T-helper 1 cell treated with Interleukin-12 subunit alpha and Interleukin-12 subunit beta and Interleukin-4 antibody, amounts not matched to agents 30 μg/mL and 1 μg/mL, for 36 hours (primary cell): ENCODE results near the gene TOP3A.

Experiments
- H3K27ac Mint-ChIP-seq: one replicate; pipeline ENCODE4 v1.8.0; 2021; ENCODE audit warnings: mild to moderate bottlenecking, mixed read lengths
- H3K27me3 Mint-ChIP-seq: one replicate; pipeline ENCODE4 v1.8.0; 2021; ENCODE audit warnings: low read depth, mixed read lengths
- H3K36me3 Mint-ChIP-seq: one replicate; pipeline ENCODE4 v1.8.0; 2021; ENCODE audit warnings: low read depth, mixed read lengths
- H3K4me1 Mint-ChIP-seq: one replicate; pipeline ENCODE4 v1.8.0; 2021; ENCODE audit warnings: low read depth, mixed read lengths
- H3K4me3 Mint-ChIP-seq: one replicate; pipeline ENCODE4 v1.8.0; 2021; ENCODE audit warnings: mild to moderate bottlenecking, moderate library complexity, mixed read lengths
- H3K9me3 Mint-ChIP-seq: one replicate; pipeline ENCODE4 v1.8.0; 2021; ENCODE audit warnings: mixed read lengths

Gene TOP3A

DNA sequence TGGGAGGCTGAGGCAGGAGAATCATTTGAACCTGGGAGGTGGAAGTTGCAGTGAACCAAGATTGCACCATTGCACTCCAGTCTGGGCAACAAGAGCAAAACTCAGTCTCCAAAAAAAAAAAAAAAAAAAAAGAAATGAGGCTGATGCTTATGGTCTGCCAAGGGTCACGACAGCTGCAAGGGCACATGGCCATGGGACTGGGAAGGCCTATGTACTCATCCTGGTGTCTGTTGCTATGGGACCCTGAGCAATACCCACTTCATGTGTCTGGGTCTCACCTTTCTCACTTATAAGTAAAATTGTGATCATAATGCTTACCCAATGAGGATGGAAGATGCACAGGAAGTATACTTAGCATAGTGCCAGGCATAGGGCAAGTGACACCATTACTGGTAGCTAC lies 37.7 kb downstream of the TOP3A start:
- Mint-ChIP-seq H3K27me3 (no peaks in the 10 kb centered on the region), H3K4me3 (no peak overlapping the region), H3K4me1 (no peaks in the 10 kb centered on the region), H3K9me3 (no peaks in the 10 kb centered on the region), H3K27ac (no peak overlapping the region), H3K36me3 (peaks cover 18% of the 10 kb centered on the region)

DNA sequence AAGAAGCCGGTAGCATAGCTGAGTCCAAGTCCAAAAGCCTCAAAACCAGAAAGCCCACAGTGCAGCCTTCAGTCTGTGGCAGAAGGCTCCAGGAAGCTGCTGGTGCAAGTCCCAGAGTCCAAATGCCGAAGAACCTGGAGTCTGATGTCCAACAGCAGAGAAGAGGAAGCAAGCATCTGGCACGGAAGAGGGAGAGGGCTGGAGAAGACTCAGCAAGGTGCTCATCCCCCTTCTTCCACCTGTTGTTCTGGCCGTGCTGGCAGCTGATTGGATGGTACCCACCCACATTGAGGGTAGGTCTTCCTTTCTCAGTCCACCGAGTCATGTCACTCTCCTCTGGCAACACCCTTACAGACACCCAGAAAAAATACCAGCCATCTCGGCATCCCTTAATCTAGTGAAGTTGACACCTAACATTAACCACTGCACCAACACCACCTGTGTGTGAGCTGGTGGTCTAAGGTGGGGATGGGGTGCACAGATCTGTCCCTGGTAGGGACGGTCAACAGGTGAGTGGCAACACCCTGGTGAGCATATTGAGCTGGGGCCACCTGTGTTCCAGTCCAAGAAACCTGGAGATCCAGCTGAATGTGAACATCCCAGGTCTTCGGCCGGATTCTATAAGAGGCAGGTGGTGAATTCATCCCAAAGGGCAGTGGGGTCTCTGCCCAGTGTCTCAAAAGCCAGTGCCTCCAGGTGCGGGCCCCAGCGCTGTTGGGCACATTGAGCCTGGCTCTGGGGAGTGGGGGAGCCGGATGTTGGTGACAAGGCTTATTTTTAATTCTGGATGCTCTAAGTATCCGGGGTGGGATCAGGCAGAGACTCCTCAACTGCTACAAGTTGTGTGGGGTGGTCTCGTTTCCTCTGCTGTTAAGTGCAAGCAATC lies 44.5 kb downstream of the TOP3A start:
- Mint-ChIP-seq H3K9me3 (no peaks in the 10 kb centered on the region), H3K27ac (no peak overlapping the region), H3K4me1 (peaks cover 3% of the 10 kb centered on the region), H3K36me3 (peaks cover 7% of the 10 kb centered on the region), H3K27me3 (no peaks in the 10 kb centered on the region), H3K4me3 (no peak overlapping the region)

GRCh38 chr17:18267927-18268711 lies 46.7 kb downstream of the TOP3A start:
- peaks cover 3% of the 10 kb centered on the region for H3K4me1 Mint-ChIP-seq
- H3K4me3 Mint-ChIP-seq: no peak overlapping the region
- H3K27me3 Mint-ChIP-seq: no peaks in the 10 kb centered on the region
- H3K27ac Mint-ChIP-seq: no peak overlapping the region
- H3K9me3 Mint-ChIP-seq: no peaks in the 10 kb centered on the region
- peaks cover 9% of the 10 kb centered on the region for H3K36me3 Mint-ChIP-seq

DNA sequence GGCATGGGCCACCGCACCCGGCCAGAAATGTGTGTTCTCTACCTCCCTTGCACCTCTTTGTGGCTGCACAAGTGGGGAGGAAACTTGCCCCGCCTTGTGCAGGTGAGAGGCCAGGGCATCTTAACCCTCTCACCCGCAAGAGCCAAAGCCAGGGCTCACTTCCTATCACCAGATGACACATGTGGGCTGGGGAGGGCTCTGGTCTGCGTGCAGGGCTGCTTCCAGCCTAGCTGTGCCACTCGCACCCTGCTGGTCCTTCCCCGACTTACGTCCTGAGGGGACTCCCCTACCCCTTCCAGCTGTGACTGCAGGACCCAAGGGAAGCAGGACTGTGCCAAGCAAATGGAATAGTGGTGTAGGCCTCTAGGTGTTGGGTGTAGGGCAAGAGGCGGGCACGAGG lies 47.4 kb downstream of the TOP3A start:
- Mint-ChIP-seq H3K9me3 (no peaks in the 10 kb centered on the region), H3K27ac (no peak overlapping the region), H3K4me3 (no peak overlapping the region), H3K36me3 (peaks cover 8% of the 10 kb centered on the region), H3K27me3 (no peaks in the 10 kb centered on the region), H3K4me1 (peaks cover 3% of the 10 kb centered on the region)

DNA sequence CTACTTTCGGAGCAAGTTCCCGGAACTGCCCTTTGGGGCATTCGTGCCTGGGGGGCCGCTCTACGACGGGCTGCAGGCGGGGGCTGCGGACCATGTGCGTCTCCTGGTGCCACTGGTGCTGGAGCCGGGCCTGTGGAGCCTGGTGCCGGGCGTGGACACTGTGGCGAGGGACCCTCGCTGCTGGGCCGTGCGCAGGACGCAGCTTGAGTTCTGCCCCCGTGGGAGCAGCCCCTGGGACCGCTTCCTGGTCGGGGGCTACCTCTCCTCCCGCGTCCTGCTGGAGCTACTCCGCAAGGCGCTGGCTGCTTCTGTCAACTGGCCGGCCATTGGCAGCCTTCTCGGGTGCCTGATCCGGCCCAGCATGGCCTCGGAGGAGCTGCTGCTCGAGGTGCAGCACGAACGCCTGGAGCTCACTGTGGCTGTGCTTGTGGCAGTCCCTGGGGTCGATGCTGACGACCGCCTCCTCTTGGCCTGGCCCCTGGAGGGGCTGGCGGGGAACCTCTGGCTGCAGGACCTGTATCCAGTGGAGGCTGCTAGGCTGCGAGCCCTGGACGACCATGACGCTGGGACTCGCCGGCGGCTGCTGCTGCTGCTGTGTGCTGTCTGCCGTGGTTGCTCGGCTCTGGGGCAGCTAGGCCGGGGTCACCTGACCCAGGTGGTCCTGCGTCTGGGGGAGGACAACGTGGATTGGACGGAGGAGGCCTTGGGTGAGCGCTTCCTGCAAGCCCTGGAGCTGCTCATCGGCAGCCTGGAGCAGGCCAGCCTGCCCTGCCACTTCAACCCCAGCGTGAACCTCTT lies 50.7 kb downstream of the TOP3A start:
- Mint-ChIP-seq H3K27ac (no peak overlapping the region), H3K9me3 (no peaks in the 10 kb centered on the region), H3K4me3 (no peak overlapping the region), H3K4me1 (peaks cover 17% of the 10 kb centered on the region), H3K27me3 (no peaks in the 10 kb centered on the region), H3K36me3 (peaks cover 3% of the 10 kb centered on the region)

DNA sequence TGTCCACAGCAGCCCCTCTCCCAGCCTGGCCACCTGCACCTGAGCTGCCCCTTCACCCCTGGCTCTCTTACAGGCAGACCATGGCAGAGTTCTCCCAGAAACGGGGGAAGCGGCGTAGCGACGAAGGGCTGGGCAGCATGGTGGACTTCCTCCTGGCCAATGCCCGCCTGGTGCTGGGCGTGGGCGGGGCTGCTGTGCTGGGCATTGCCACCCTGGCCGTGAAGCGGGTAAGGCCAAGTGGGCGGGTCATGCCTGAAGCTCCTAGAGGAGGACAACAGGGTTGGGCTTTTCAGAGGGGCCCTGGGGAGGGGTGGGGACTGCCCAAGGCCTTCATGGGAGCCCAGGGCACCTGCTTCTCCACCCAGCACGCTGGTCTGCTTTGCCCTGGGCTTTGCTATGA lies 52.2 kb downstream of the TOP3A start:
- H3K27me3 Mint-ChIP-seq: no peaks in the 10 kb centered on the region
- no peak overlapping the region for H3K27ac Mint-ChIP-seq
- no peak overlapping the region for H3K4me3 Mint-ChIP-seq
- H3K9me3 Mint-ChIP-seq: no peaks in the 10 kb centered on the region
- peaks cover 6% of the 10 kb centered on the region for H3K36me3 Mint-ChIP-seq
- peaks cover 23% of the 10 kb centered on the region for H3K4me1 Mint-ChIP-seq

DNA sequence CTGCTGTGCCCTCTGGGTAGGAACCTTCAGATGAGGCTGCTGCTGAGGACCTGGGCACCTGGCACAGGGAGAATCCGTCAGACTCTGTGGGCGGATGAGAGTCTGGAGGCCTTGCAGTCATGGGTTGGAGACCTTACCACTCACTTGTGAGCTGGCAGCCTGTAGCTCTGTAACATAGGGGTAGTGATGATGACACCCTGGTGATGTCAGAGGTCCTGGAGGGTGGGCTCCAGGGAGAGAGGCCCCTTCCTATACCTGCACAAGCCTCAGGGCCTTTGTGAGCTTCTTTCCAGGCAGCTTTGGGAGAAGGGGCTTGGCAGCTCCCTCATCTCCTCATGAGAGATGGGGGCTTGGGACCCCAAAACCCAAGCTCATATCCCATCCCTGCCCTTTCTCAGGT lies 52.7 kb downstream of the TOP3A start:
- Mint-ChIP-seq H3K9me3 (no peaks in the 10 kb centered on the region), H3K27ac (peak overlapping the region; percentile 45), H3K4me1 (peaks cover 27% of the 10 kb centered on the region), H3K27me3 (no peaks in the 10 kb centered on the region), H3K36me3 (peaks cover 9% of the 10 kb centered on the region), H3K4me3 (peak overlapping the region; percentile 76)

DNA sequence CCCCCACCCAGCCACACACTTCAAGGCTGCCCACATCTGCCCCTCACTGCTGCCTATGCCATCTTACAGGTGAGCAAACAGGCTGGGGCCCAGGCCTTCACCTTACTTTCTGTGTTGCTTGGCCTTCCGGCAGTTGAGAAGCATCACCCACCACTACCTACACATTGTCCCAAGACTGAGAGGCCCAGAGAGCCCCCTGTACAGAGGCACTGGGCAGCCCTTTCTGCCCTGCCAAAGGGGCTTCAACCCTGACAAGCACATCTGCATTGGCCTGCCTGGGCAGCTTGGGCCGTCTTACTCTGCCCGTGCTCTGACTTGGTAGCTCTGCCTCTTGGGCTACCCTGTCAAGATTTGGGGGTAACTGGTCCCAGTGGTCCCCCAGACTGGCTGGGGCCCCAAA lies 53.1 kb downstream of the TOP3A start:
- Mint-ChIP-seq H3K4me1 (peaks cover 29% of the 10 kb centered on the region), H3K4me3 (peak overlapping the region; percentile 76), H3K27ac (no peak overlapping the region), H3K9me3 (no peaks in the 10 kb centered on the region), H3K27me3 (no peaks in the 10 kb centered on the region), H3K36me3 (peaks cover 11% of the 10 kb centered on the region)

DNA sequence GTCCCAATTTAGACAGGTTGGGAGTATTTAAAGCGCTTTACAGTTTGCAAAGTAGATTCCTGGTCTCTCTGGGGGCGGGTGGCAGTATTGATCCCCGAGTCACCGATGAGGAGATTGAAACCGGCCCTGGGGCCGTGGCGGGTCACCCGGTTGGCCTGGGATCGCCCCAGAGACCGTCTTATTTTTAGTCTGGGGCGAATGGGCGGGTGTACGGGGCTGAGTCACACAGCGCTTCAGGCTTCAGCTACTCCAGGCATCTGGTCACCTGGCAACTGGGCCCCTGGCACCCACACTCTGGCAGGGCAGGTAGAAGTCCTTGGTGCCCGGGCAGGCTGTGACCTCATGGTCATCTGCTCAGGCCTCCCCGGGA lies 53.7 kb downstream of the TOP3A start:
- peak overlapping the region; percentile 76 for H3K4me3 Mint-ChIP-seq
- H3K36me3 Mint-ChIP-seq: peaks cover 11% of the 10 kb centered on the region
- H3K9me3 Mint-ChIP-seq: no peaks in the 10 kb centered on the region
- peak overlapping the region; percentile 55 for H3K27ac Mint-ChIP-seq
- no peaks in the 10 kb centered on the region for H3K27me3 Mint-ChIP-seq
- peaks cover 27% of the 10 kb centered on the region for H3K4me1 Mint-ChIP-seq

DNA sequence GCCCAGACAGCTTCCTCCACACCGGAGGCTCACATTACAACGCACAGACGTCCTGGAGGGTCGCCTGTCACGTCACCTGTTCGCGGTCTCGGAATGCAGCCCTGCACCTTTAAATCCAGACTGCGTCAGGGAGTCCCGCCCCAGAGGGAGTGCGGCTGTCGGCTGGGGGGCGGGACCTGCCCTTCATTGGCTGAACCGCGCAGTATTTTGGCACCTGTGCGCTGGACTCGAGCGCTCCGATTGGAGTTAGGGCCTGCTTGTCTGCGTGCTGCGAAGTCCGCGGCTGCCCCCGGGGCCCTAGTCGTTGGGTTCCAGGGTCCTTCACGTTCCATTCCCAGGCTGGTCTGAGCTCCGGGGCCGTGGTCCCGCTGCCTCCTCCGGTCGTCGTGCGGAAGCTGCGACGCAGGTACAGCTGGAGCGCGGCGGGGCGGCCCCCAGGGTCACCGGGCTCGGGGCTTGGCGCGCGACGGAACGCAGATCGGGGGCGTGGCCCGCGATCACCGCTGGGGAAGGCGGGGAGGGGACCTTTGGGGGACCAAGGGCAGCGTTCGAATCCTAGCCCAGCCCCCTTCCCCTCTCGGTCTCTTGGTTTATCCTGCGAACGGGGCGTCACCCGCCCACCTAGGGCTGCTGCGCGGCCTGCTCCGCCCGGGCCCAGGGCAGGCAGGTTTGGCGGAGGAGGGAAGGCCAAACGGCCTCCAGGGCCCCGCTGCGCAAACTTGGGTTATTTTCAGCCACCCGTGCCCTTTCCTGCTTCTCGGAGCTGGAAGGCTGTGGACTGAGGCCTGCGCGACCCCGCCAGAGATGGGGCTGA lies 54.3 kb downstream of the TOP3A start, which contains the start of gene MIEF2:
Gene MIEF2, plus strand, starts transcription at position 331 of the 814 bp plus-strand sequence. CDS start 2,059 bp downstream, outside the sequence.
- Mint-ChIP-seq H3K27me3 (no peaks in the 10 kb centered on the region), H3K9me3 (no peaks in the 10 kb centered on the region), H3K36me3 (peaks cover 14% of the 10 kb centered on the region), H3K27ac (peak within 1 kb of the TSS; percentile 74), H3K4me3 (peak within 1 kb of the TSS; percentile 76), H3K4me1 (peaks cover 30% of the 10 kb centered on the region)

DNA sequence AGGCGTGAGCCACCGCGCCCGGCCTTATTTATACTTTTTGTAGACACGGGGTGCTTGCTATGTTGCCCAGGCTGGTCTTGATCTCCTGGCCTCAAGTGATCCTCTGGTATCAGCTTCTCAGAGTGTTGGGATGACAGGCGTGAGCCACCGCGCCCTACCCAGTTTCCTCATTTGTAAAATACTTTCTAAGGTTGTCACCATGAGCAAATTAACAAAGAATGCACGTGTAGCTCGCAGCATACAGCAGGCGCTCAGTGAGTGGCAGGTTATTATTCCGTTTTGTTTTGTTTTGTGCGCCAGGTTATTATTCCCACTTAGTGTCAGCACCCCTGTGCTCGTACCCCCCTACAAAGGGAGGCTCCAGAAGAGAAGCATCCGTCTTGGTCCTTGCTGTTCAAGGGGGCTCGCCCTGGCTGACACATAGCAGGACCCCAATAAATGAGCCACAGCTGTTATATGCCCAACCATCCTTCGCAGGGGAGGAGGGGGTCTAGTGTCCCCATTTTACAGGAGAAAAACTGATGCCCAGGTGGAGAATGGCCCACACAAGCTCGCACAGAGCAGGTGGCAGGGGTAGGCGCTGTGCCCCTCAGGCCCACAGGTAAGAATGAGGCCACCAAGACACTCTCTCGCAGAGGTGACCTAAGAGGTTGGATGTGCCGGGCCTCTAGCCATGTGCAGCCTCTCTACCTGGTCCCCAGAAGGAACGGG lies 55.0 kb downstream of the TOP3A start:
- peaks cover 30% of the 10 kb centered on the region for H3K4me1 Mint-ChIP-seq
- peaks cover 16% of the 10 kb centered on the region for H3K36me3 Mint-ChIP-seq
- peak overlapping the region; percentile 76 for H3K4me3 Mint-ChIP-seq
- H3K27ac Mint-ChIP-seq: peak overlapping the region; percentile 74
- no peaks in the 10 kb centered on the region for H3K9me3 Mint-ChIP-seq
- no peaks in the 10 kb centered on the region for H3K27me3 Mint-ChIP-seq

DNA sequence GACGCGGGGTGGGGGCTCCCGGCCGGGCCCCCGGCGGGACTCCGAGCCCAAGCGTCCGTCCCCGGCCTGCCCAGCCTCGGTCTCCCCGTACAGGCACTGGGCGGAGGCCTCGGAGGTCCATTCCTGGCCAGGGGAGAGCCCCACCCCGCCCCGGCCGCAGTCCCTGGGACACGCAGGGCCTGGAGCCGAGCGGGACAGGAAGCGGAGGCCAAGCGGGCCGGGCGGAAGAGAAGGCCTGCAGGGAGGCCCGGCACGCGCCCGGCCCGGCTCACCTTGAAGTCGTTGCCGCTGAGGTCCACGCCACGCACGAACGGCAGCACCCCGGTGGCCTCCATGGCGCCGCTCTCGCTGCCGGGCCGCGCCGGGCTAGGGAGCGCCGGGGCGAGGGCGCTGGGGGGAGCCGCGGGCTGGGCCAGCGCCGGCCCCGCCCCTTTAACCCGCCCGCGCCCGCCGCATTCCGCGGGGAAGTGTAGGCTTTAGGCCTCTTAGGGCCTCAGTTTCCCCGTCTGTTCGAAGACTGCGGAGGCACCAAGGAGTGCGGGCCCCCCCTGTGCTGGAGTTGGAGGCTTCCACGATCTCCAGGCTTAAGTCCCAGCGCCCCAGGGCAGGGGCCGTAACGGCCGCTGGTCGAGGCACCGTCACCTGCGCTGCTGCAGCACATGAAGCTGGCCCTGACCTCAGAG lies 56.3 kb downstream of the TOP3A start, which contains the start of gene FLII:
Gene FLII, minus strand, starts transcription at position 383 of the 683 bp plus-strand sequence. Its CDS starts 48 bp downstream, at position 335.
- Mint-ChIP-seq H3K27me3 (no peaks in the 10 kb centered on the region), H3K4me1 (peaks cover 30% of the 10 kb centered on the region), H3K9me3 (no peaks in the 10 kb centered on the region), H3K27ac (peak within 1 kb of the TSS; percentile 89), H3K4me3 (peak within 1 kb of the TSS; percentile 99), H3K36me3 (peaks cover 22% of the 10 kb centered on the region)

GRCh38 chr17:18257982-18258355 lies 56.8 kb downstream of the TOP3A start:
- peaks cover 21% of the 10 kb centered on the region for H3K36me3 Mint-ChIP-seq
- H3K27me3 Mint-ChIP-seq: no peaks in the 10 kb centered on the region
- H3K4me3 Mint-ChIP-seq: peak overlapping the region; percentile 99
- H3K4me1 Mint-ChIP-seq: peaks cover 30% of the 10 kb centered on the region
- no peaks in the 10 kb centered on the region for H3K9me3 Mint-ChIP-seq
- peak overlapping the region; percentile 89 for H3K27ac Mint-ChIP-seq
